Activated CD8-positive, alpha-beta T cell treated with anti-CD3 and anti-CD28 coated beads for 36 hours (primary cell): ENCODE measurements around the gene PARVB. TPM values are rescaled to one million over a fixed set of nuclear protein-coding genes. Genes with fewer than 3 reads are reported as not detected.
"Not testable (repeated sequence)": the region's sequence is repeated elsewhere in the genome, so short reads cannot be mapped to it uniquely, and the experiment has no call there.

Experiments used
- ATAC-seq: fragments of 200-7000 bp; cut with Tn5 transposase; one replicate; pipeline ENCODE4 v1.10.0; 2021; ENCODE audit warnings: mild to moderate bottlenecking, moderate library complexity
- CTCF ChIA-PET: fragments of 350-600 bp; sonication (Branson Sonifier 250); formaldehyde crosslinking; loops from one replicate; lab custom pipeline; 2021; ENCODE audit warnings: antibody characterized with exemption; lab: Charles Lee
- POLR2A ChIA-PET: fragments of 350-600 bp; sonication (Branson Sonifier 250); formaldehyde crosslinking; loops from one replicate; lab custom pipeline; 2021; ENCODE audit warnings: antibody characterized with exemption; lab: Charles Lee
- DNase-seq: peaks from one replicate; pipeline ENCODE4 v3.0.0-alpha.2; 2020
- H3K27ac Mint-ChIP-seq: one replicate; pipeline ENCODE4 v1.8.0; 2021; ENCODE audit warnings: mild to moderate bottlenecking, mixed read lengths
- H3K27me3 Mint-ChIP-seq: one replicate; pipeline ENCODE4 v1.8.0; 2021; ENCODE audit warnings: mixed read lengths
- H3K36me3 Mint-ChIP-seq: one replicate; pipeline ENCODE4 v1.8.0; 2021; ENCODE audit warnings: low read depth, mixed read lengths
- H3K4me1 Mint-ChIP-seq: one replicate; pipeline ENCODE4 v1.8.0; 2021; ENCODE audit warnings: low read depth, mixed read lengths
- H3K4me3 Mint-ChIP-seq: one replicate; pipeline ENCODE4 v1.8.0; 2021; ENCODE audit warnings: mild to moderate bottlenecking, moderate library complexity, mixed read lengths
- H3K9me3 Mint-ChIP-seq: one replicate; pipeline ENCODE4 v1.8.0; 2021; ENCODE audit warnings: mixed read lengths
- intact Hi-C: fragments of 100-400 bp; cut with micrococcal nuclease; formaldehyde crosslinking; loops from one replicate; pipeline ENCODE4 v1.10.0; 2022
- total RNA-seq, 2 experiments: library from RNA; stranded (reverse); gene quantifications; one replicate each; pipeline ENCODE4 v1.2.3, GENCODE V29; 2021
- TF ChIP-seq, protein P1 (sequence below): fragments of 200-600 bp; IDR thresholded peaks from one replicate; pipeline ENCODE4 v1.8.0; 2022; ENCODE audit warnings: antibody characterized with exemption, mild to moderate bottlenecking

PARVB gene
- total RNA-seq, 2 experiments from 2014 or later = 71.0 to 73.1 TPM

DNA sequence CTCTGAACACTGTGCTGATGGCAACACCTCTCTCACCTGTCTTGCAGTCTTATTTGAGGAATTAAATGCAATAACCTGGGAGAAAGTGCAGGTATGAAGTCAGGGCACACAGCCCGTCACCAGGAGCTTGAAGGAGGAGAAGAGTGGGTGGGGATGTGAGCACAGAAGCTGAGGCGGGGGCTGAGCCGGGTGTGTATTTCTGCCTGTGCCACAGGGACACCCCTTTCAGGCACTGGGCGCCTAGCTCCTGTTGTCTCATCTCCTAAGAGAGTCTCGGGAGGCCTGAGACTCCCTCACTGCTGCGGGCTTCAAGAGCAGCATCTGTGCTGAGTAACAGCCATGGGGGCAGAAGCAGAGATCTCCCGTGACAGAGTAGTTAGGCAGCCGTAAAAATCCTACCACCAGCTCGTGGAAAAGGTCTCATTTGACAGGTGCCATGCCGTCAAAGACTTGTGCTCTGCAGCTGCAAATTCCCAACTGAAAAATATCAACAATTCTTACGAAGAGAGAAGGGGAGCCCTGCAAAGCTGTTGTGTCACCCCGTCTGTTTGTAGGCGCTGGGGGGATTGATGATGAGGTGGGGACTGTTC, 26.8 kb downstream of the PARVB start:
- POLR2A ChIA-PET = interaction anchor here (0.7 kb wide), 1 partner anchor 28 kb away, joined by 3 read pairs; no protein-coding TSS in a partner anchor
- CTCF ChIA-PET = interaction anchor here (1.2 to 2.2 kb wide), 2 partner anchors 31 to 58 kb away, joined by 4 to 10 read pairs; no protein-coding TSS in a partner anchor

DNA sequence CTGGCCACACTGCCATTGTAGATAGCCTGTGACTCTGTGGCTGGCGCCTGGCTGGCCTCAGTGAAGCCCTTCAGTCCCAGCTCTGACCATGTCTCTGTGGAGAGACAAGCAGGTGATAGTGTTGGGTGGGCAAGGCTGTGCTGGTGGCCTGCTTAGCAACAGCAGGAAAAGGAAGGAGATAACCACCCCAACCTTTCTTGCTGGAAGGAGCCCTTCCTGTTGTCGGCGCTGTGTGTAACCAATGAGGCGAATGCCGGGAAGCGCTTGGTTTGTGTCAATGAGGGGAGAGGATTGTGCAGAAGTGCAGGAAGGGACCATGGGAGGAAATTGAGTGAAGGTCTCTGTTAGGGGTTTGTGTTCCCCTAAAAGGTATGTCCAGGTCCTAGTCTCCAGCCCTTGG, 27.3 kb downstream of the PARVB start:
- intact Hi-C loops = no loop called here
- Mint-ChIP-seq H3K9me3 (no peaks in the 10 kb centered on the region), H3K27me3 (peaks cover 6% of the 10 kb centered on the region), H3K4me1 (peaks cover 5% of the 10 kb centered on the region), H3K36me3 (peaks cover 3% of the 10 kb centered on the region), H3K27ac (no peak overlapping the region), H3K4me3 (no peak overlapping the region)
- ATAC-seq (no peak), DNase-seq (no peak)
- POLR2A ChIA-PET = interaction anchor here (0.7 kb wide), 1 partner anchor 28 kb away, joined by 3 read pairs; no protein-coding TSS in a partner anchor
- TF ChIP-seq, protein P1, sequence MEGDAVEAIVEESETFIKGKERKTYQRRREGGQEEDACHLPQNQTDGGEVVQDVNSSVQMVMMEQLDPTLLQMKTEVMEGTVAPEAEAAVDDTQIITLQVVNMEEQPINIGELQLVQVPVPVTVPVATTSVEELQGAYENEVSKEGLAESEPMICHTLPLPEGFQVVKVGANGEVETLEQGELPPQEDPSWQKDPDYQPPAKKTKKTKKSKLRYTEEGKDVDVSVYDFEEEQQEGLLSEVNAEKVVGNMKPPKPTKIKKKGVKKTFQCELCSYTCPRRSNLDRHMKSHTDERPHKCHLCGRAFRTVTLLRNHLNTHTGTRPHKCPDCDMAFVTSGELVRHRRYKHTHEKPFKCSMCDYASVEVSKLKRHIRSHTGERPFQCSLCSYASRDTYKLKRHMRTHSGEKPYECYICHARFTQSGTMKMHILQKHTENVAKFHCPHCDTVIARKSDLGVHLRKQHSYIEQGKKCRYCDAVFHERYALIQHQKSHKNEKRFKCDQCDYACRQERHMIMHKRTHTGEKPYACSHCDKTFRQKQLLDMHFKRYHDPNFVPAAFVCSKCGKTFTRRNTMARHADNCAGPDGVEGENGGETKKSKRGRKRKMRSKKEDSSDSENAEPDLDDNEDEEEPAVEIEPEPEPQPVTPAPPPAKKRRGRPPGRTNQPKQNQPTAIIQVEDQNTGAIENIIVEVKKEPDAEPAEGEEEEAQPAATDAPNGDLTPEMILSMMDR = no peak
- CTCF ChIA-PET = interaction anchor here (1.2 kb wide), 1 partner anchor 30 kb away, joined by 4 read pairs; no protein-coding TSS in a partner anchor

More for the DNA sequence above, 26.8 kb downstream of the PARVB start:
- H3K36me3 Mint-ChIP-seq = peaks cover 3% of the 10 kb centered on the region
- H3K27me3 Mint-ChIP-seq = peaks cover 6% of the 10 kb centered on the region
- intact Hi-C loops = no loop called here
- H3K4me1 Mint-ChIP-seq = peaks cover 5% of the 10 kb centered on the region
- H3K27ac Mint-ChIP-seq = no peak overlapping the region
- no peak overlapping the region for H3K4me3 Mint-ChIP-seq
- no peaks in the 10 kb centered on the region for H3K9me3 Mint-ChIP-seq
- ATAC-seq (no peak), DNase-seq (no peak)
- TF ChIP-seq, protein P1 = no peak

DNA sequence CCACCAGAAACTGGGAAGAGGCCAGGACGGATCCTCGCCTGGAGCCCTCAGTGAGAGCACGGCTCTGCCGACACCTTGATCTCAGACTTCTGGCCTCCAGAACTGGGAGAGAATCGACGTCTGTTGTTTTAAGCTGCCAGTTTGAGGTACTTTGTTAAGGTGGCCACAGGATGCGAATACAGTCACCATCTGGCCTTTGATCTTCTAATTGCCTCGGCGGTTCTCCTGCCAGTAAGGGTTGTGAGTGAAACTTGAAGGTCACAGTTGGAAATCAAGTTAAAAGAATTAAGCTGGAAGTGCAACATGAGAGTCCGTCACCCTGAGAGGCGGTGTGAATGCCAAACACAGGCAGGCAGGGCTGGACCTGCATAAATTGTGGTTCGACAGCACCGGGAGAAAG, 27.9 kb downstream of the PARVB start:
- Mint-ChIP-seq H3K4me1 (peaks cover 5% of the 10 kb centered on the region), H3K27me3 (peaks cover 6% of the 10 kb centered on the region), H3K4me3 (no peak overlapping the region), H3K9me3 (no peaks in the 10 kb centered on the region), H3K36me3 (peaks cover 3% of the 10 kb centered on the region), H3K27ac (no peak overlapping the region)
- no peak for DNase-seq
- intact Hi-C loops = no loop called here
- TF ChIP-seq, protein P1 = no peak
- no peak for ATAC-seq
- POLR2A ChIA-PET = no interaction called here
- CTCF ChIA-PET = no interaction called here

DNA sequence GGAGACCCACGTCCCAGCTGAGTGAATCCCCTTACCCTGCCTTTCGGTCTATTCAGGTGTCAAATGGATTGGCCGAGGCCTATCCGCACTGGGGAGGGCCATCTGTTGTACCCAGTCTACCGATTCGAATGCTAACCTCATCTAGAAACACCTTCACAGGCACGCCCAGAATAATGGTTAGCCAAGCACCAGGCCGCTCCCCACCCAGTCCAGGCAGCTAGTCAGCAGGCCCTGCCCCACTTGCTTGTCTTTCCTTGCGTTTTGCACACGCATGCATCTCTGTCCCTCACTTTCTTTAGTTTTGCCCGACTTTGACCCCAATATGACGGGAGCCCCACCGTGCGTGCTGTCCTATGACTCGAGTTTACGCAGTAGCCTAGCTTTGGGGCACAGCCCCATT, 31.7 kb downstream of the PARVB start:
- POLR2A ChIA-PET = no interaction called here
- H3K4me3 Mint-ChIP-seq = no peak overlapping the region
- no peak for ATAC-seq
- H3K4me1 Mint-ChIP-seq = peaks cover 2% of the 10 kb centered on the region
- TF ChIP-seq, protein P1 = no peak
- CTCF ChIA-PET = no interaction called here
- no peak overlapping the region for H3K27ac Mint-ChIP-seq
- peaks cover 10% of the 10 kb centered on the region for H3K36me3 Mint-ChIP-seq
- H3K27me3 Mint-ChIP-seq = no peaks in the 10 kb centered on the region
- intact Hi-C loops = no loop called here
- no peak for DNase-seq
- peaks cover 5% of the 10 kb centered on the region for H3K9me3 Mint-ChIP-seq

DNA sequence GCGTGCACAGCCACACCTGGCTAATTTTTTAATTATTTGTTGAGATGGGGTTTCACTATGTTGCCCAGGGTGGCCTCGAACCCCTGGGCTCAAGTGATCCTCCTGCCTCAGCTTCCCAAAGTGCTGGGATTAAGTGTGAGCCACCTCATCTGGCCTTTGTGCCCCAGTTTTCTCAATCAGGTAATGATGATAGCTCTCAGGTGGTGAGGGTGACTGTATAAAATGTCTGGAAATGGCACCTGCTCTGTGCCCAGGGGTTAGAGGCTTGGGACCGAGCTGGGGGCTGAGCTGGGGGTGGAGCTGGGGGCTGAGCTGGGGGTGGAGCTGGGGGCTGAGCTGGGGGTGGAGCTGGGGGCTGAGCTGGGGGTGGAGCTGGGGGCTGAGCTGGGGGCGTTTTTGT, 32.5 kb downstream of the PARVB start:
- H3K36me3 Mint-ChIP-seq, ATAC-seq, POLR2A ChIA-PET, H3K27me3 Mint-ChIP-seq, DNase-seq, H3K27ac Mint-ChIP-seq, H3K9me3 Mint-ChIP-seq, H3K4me3 Mint-ChIP-seq, H3K4me1 Mint-ChIP-seq, intact Hi-C loops: not testable (repeated sequence)
- CTCF ChIA-PET = interaction anchor here (1.3 to 1.5 kb wide), 2 partner anchors 25 to 63 kb away, joined by 4 read pairs; no protein-coding TSS in a partner anchor
